ENCODE results near the gene GRK5. TPM values are rescaled to one million over a fixed set of nuclear protein-coding genes. Genes with fewer than 3 reads are reported as not detected.

GRK5 gene
- total RNA-seq, 1 experiment from 2014 or later: 1.2 TPM

DNA sequence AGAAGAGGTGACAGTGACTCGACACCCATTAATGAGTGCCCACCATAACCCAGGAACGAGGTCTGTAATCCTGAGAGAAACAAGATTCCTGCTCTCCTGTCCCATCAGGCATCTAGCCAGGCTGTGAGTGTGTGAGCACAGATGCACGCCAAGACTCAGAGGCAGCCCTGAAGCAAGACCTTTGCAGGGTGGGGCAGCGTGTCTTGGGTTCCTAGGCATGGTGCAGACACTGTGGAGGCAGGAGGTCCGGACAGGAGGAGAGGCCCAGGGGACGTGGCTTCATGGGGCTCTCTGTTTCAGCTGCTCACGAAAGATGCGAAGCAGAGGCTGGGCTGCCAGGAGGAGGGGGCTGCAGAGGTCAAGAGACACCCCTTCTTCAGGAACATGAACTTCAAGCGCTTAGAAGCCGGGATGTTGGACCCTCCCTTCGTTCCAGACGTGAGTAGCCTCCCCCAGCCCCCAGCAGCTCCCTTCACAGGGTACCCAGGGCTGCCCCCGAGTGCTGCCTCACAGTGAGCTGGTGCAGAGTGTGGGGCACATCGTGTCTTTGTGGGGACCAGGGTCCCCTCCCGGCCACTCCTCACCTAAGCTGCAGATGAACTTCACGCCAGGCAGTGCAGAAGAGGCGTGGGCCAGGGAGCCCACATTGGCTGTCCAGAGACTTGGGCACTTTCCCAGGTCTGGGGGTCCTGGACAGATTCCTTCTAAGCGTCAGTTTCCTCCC is 240.6 kb downstream of the GRK5 start:
- H3K36me3 Mint-ChIP-seq (ENCODE audit: insufficient read depth in 1 of 3, low read depth in 3 of 3): no peaks in the 10 kb centered on the region; a peak in 1 of 7 replicates
- Histone ChIP-seq H3K27ac (ENCODE audit: insufficient read length, low read depth, low read length) (no peak overlapping the region), H3T11ph (ENCODE audit: low read length) (no peak overlapping the region), H3K9me3 (ENCODE audit: control insufficient read depth, low read depth, low read length) (no peaks in the 10 kb centered on the region), H3K23ac (ENCODE audit: insufficient read length, low read depth, low read length) (no peak overlapping the region), H3K23me2 (ENCODE audit: insufficient read length, low read depth, low read length, poor library complexity, severe bottlenecking) (no peaks in the 10 kb centered on the region), H2AFZ (ENCODE audit: low read length) (no peak overlapping the region), H3K4me1 (ENCODE audit: insufficient read depth, low read length) (no peaks in the 10 kb centered on the region), H4K20me1 (ENCODE audit: control insufficient read depth, insufficient read depth, insufficient read length) (no peaks in the 10 kb centered on the region), H2BK20ac (ENCODE audit: low read depth, low read length, poor library complexity, severe bottlenecking) (no peak overlapping the region), H3K79me1 (ENCODE audit: insufficient read depth, low read depth, low read length, poor library complexity, severe bottlenecking) (no peaks in the 10 kb centered on the region), H4K5ac (ENCODE audit: insufficient read length, low read depth, low read length) (no peak overlapping the region), H4K8ac (replicated peaks; ENCODE audit: insufficient read length, low read depth, low read length) (no peak overlapping the region), H2BK15ac (ENCODE audit: low read depth, low read length) (no peak overlapping the region), H3K18ac (ENCODE audit: insufficient read length, low read depth, low read length) (no peak overlapping the region), H2BK5ac (ENCODE audit: insufficient read length, low read length) (no peak overlapping the region), H4K91ac (ENCODE audit: insufficient read length, low read depth, low read length) (no peak overlapping the region), H3K9ac (ENCODE audit: extremely low read depth, insufficient read length, low read length) (no peak overlapping the region), H2BK12ac (ENCODE audit: insufficient read length, low read depth, low read length) (no peak overlapping the region), H3K4me2 (ENCODE audit: insufficient read depth, insufficient read length, low read length) (no peak overlapping the region), H2BK120ac (ENCODE audit: low read depth, low read length, poor library complexity, severe bottlenecking) (no peak overlapping the region), H3K27me3 (ENCODE audit: insufficient read depth, low read length) (no peaks in the 10 kb centered on the region), H3K79me2 (ENCODE audit: insufficient read depth, low read length) (no peaks in the 10 kb centered on the region), H3K56ac (ENCODE audit: insufficient read length, low read depth, low read length) (no peak overlapping the region), H2AK5ac (ENCODE audit: insufficient read length, low read length) (no peak overlapping the region), H3K14ac (ENCODE audit: insufficient read depth, low read length) (no peak overlapping the region), H3K4ac (ENCODE audit: low read depth, low read length) (no peak overlapping the region)
- H3K4me1 Mint-ChIP-seq: peaks cover 19 to 31% of the 10 kb centered on the region in 2 experiments
- H3K4me3 Mint-ChIP-seq: no peak overlapping the region
- H3K27me3 Mint-ChIP-seq (ENCODE audit: low read depth): peaks cover 11% of the 10 kb centered on the region
- no peak for DNase-seq
- WGBS (ENCODE audit: extremely low coverage, insufficient read length, low lambda C conversion rate): no CpG with 5 or more reads among the region's 18 CpGs
- TF ChIP-seq, protein P1, sequence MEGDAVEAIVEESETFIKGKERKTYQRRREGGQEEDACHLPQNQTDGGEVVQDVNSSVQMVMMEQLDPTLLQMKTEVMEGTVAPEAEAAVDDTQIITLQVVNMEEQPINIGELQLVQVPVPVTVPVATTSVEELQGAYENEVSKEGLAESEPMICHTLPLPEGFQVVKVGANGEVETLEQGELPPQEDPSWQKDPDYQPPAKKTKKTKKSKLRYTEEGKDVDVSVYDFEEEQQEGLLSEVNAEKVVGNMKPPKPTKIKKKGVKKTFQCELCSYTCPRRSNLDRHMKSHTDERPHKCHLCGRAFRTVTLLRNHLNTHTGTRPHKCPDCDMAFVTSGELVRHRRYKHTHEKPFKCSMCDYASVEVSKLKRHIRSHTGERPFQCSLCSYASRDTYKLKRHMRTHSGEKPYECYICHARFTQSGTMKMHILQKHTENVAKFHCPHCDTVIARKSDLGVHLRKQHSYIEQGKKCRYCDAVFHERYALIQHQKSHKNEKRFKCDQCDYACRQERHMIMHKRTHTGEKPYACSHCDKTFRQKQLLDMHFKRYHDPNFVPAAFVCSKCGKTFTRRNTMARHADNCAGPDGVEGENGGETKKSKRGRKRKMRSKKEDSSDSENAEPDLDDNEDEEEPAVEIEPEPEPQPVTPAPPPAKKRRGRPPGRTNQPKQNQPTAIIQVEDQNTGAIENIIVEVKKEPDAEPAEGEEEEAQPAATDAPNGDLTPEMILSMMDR (conservative IDR thresholded peaks at IDR 0.05): no peak
- no peaks in the 10 kb centered on the region for H3K9me3 Mint-ChIP-seq
- H3K27ac Mint-ChIP-seq: no peak overlapping the region

Data from H9 (cell line).